ENCODE data around the gene USP48.
"Not testable (repeated sequence)": the region's sequence is repeated elsewhere in the genome, so short reads cannot be mapped to it uniquely, and the experiment has no call there.

USP48 gene
- total RNA-seq: 16.7 to 72.7 (median 48.3) reads per million in 18 experiments

GRCh38 chr1:21782868-21783678, at the start of gene USP48:
TSS of gene USP48 (minus strand) at chr1:21783149. CDS start at chr1:21782957, 192 bp downstream.
- peak; percentile 98 for DNase-seq

- no peak for DNase-seq
Measured at GRCh38 chr1:21831454-21831970, 48.6 kb upstream of the USP48 start.

GRCh38 chr1:21830792-21831453, 48.0 kb upstream of the USP48 start:
- no peak for DNase-seq

GRCh38 chr1:21829294-21829693, 46.3 kb upstream of the USP48 start:
- DNase-seq: no peak

GRCh38 chr1:21828506-21829210, 45.7 kb upstream of the USP48 start:
- DNase-seq: no peak

GRCh38 chr1:21828075-21828474, 45.1 kb upstream of the USP48 start:
- no peak for DNase-seq

- no peak for DNase-seq
Measured at GRCh38 chr1:21827141-21827679, 44.3 kb upstream of the USP48 start.

GRCh38 chr1:21826694-21827093, 43.7 kb upstream of the USP48 start:
- DNase-seq: not testable (repeated sequence)

GRCh38 chr1:21825393-21825792, 42.4 kb upstream of the USP48 start:
- DNase-seq: no peak

GRCh38 chr1:21824926-21825325, 42.0 kb upstream of the USP48 start:
- peak in 1 of 2 donors; percentile 52 for DNase-seq

- no peak for DNase-seq
Measured at GRCh38 chr1:21823980-21824702, 41.2 kb upstream of the USP48 start.

- peak; percentile 23 to 28 for DNase-seq
Measured at GRCh38 chr1:21823206-21823979, 40.4 kb upstream of the USP48 start.

- DNase-seq: no peak
Measured at GRCh38 chr1:21822349-21822748, 39.4 kb upstream of the USP48 start.

GRCh38 chr1:21821385-21822019, 38.6 kb upstream of the USP48 start:
- DNase-seq: no peak

- no peak for DNase-seq
Measured at GRCh38 chr1:21820597-21821232, 37.8 kb upstream of the USP48 start.

- peak; percentile 50 to 58 for DNase-seq
Measured at GRCh38 chr1:21818656-21819055, 35.7 kb upstream of the USP48 start.

- peak in 1 of 2 donors; percentile 5 for DNase-seq
Measured at GRCh38 chr1:21816602-21817302, 33.8 kb upstream of the USP48 start.

GRCh38 chr1:21815724-21816321, 32.9 kb upstream of the USP48 start:
- DNase-seq: peak; percentile 62 to 68

GRCh38 chr1:21814981-21815582, 32.1 kb upstream of the USP48 start:
- DNase-seq: no peak

Measured in inflammatory macrophage (primary cell).